ENCODE measurements around the gene MS4A14. TPM values are rescaled to one million over a fixed set of nuclear protein-coding genes. Genes with fewer than 3 reads are reported as not detected.
"Not testable (repeated sequence)": the region's sequence is repeated elsewhere in the genome, so short reads cannot be mapped to it uniquely, and the experiment has no call there.

MS4A14 gene
- total RNA-seq, 1 experiment from 2014 or later, result not detected

- TF ChIP-seq CTCF (IDR thresholded peaks at IDR 0.05) (no peak), REST (IDR thresholded peaks at IDR 0.05; ENCODE audit: insufficient read depth in 1 of 2, low read depth in 2 of 2, low read length in 1 of 2) (no peak), SIN3A (IDR thresholded peaks at IDR 0.05; ENCODE audit: borderline replicate concordance, insufficient read depth, low read depth, low read length) (no peak), TCF7L2 (IDR thresholded peaks at IDR 0.05; ENCODE audit: low read depth, low read length) (no peak), POLR2AphosphoS5 (IDR thresholded peaks at IDR 0.05; ENCODE audit: low read depth, low read length) (no peak)
- in situ Hi-C loops (cut with HindIII; ENCODE audit: low pct_unique_long_range_greater_than_20kb, low sequenced_read_pairs) (no loop called here), intact Hi-C loops (cut with micrococcal nuclease; ENCODE audit: unreplicated experiment) (no loop called here)
- CTCF ChIA-PET, result no interaction called here
- H3K9me3 ChIP-seq (ENCODE audit: control insufficient read depth, insufficient read depth, low read depth, low read length), result no peaks in the 10 kb centered on the region
- no peak overlapping the region for H3K4me3 ChIP-seq (ENCODE audit: low read depth in 2 of 2, low read length in 2 of 2)
- ATAC-seq (no peak), DNase-seq (ENCODE audit: low read depth, low spot score) (no peak)
- POLR2A ChIA-PET, result no interaction called here
- H3K27me3 ChIP-seq (ENCODE audit: control insufficient read depth, insufficient read depth, low read length), result no peaks in the 10 kb centered on the region
- H3K27ac ChIP-seq (ENCODE audit: low read length), result no peak overlapping the region
- no TSS peak for BruUV-seq (replicated peaks)
- no peaks in the 10 kb centered on the region for H3K36me3 ChIP-seq (ENCODE audit: control insufficient read depth, insufficient read depth, low read length)
- H3K4me1 ChIP-seq (ENCODE audit: control insufficient read depth, insufficient read depth, low read length), result no peaks in the 10 kb centered on the region
These were observed 51.6 kb downstream of the MS4A14 start for GRCh38 chr11:60447846-60448245.

- POLR2A ChIA-PET; H3K4me1 ChIP-seq (ENCODE audit: control insufficient read depth, insufficient read depth, low read length); BruUV-seq (replicated peaks); H3K27me3 ChIP-seq (ENCODE audit: control insufficient read depth, insufficient read depth, low read length); intact Hi-C loops (cut with micrococcal nuclease; ENCODE audit: unreplicated experiment); H3K27ac ChIP-seq (ENCODE audit: low read length); H3K36me3 ChIP-seq (ENCODE audit: control insufficient read depth, insufficient read depth, low read length); CTCF ChIA-PET; in situ Hi-C loops (cut with HindIII; ENCODE audit: low pct_unique_long_range_greater_than_20kb, low sequenced_read_pairs); H3K4me3 ChIP-seq (ENCODE audit: low read depth in 2 of 2, low read length in 2 of 2); DNase-seq (ENCODE audit: low read depth, low spot score); H3K9me3 ChIP-seq (ENCODE audit: control insufficient read depth, insufficient read depth, low read depth, low read length); ATAC-seq: not testable (repeated sequence)
These were observed 54.9 kb downstream of the MS4A14 start for GRCh38 chr11:60451185-60451584.

- H3K27ac ChIP-seq (ENCODE audit: low read length), result no peak overlapping the region
- no peaks in the 10 kb centered on the region for H3K4me1 ChIP-seq (ENCODE audit: control insufficient read depth, insufficient read depth, low read length)
- no peaks in the 10 kb centered on the region for H3K36me3 ChIP-seq (ENCODE audit: control insufficient read depth, insufficient read depth, low read length)
- DNase-seq (ENCODE audit: low read depth, low spot score), result no peak
- no peaks in the 10 kb centered on the region for H3K27me3 ChIP-seq (ENCODE audit: control insufficient read depth, insufficient read depth, low read length)
- TF ChIP-seq REST (IDR thresholded peaks at IDR 0.05; ENCODE audit: insufficient read depth in 1 of 2, low read depth in 2 of 2, low read length in 1 of 2), result no peak
- no peak for TF ChIP-seq CTCF (IDR thresholded peaks at IDR 0.05)
- TF ChIP-seq SIN3A (IDR thresholded peaks at IDR 0.05; ENCODE audit: borderline replicate concordance, insufficient read depth, low read depth, low read length), result no peak
- no peak for TF ChIP-seq TCF7L2 (IDR thresholded peaks at IDR 0.05; ENCODE audit: low read depth, low read length)
- TF ChIP-seq POLR2AphosphoS5 (IDR thresholded peaks at IDR 0.05; ENCODE audit: low read depth, low read length), result no peak
- ChIA-PET POLR2A (no interaction called here), CTCF (no interaction called here)
- no peak for ATAC-seq
- H3K9me3 ChIP-seq (ENCODE audit: control insufficient read depth, insufficient read depth, low read depth, low read length), result no peaks in the 10 kb centered on the region
- no peak overlapping the region for H3K4me3 ChIP-seq (ENCODE audit: low read depth in 2 of 2, low read length in 2 of 2)
- in situ Hi-C loops (cut with HindIII; ENCODE audit: low pct_unique_long_range_greater_than_20kb, low sequenced_read_pairs), result no loop called here
- no TSS peak for BruUV-seq (replicated peaks)
- intact Hi-C loops (cut with micrococcal nuclease; ENCODE audit: unreplicated experiment), result no loop called here
These were observed 58.0 kb downstream of the MS4A14 start for GRCh38 chr11:60454212-60454611.
